Tongue (tissue), 2 donors: Measurements from ENCODE around the gene PKD2. TPM values are rescaled to one million over a fixed set of nuclear protein-coding genes. Genes with fewer than 3 reads are reported as not detected.

Experiments
- DNase-seq: peaks from one replicate; pipeline ENCODE4 v3.0.0-alpha.2; 2015
- total RNA-seq: library from RNA; depleted of rRNA; stranded (reverse); fragments of >200 nt; gene quantifications from one replicate; pipeline ENCODE4 v1.2.3, GENCODE V29; 2014

PKD2 gene
- total RNA-seq, result 51.2 TPM

GRCh38 chr4:88007304-88008121, at the start of gene PKD2:
TSS of gene PKD2 (plus strand) at chr4:88007635. CDS start at chr4:88007734, 99 bp downstream.
- DNase-seq, result peak; percentile 92

- no peak for DNase-seq
Observed at GRCh38 chr4:87961993-87962392, 45.4 kb upstream of the PKD2 start.

- no peak for DNase-seq
Observed at GRCh38 chr4:87962398-87963146, 44.9 kb upstream of the PKD2 start.

DNA sequence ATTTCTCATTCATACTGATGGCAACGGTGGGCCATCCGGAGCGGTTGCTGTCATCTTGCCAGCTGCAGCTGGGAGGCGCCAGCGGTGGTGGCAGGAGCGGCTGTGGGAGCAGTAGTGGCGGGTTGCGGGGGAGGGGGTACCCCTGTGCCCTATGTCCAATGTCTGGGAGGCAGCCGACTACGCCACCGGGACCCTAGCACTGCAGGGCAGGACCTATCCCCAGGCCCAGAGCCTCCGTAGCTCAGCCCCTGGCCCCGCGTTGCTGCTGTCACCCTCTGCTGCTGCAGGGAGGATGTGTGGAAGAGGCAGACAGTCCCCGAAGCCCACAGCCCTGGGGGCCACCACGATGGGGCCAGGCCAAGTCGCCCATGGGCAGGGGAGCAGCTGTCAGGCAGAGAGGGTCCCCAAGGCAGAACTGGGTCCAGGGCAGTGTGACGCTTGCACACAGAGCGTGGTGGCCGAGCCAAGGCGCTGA, 41.9 kb upstream of the PKD2 start:
- DNase-seq, result no peak

- DNase-seq, result no peak
Observed at GRCh38 chr4:87966095-87966496, 41.3 kb upstream of the PKD2 start.

GRCh38 chr4:87967193-87967592, 40.2 kb upstream of the PKD2 start:
- DNase-seq, result no peak

- DNase-seq, result no peak
Observed at GRCh38 chr4:87970121-87970520, 37.3 kb upstream of the PKD2 start.

- no peak for DNase-seq
Observed at GRCh38 chr4:87971866-87972265, 35.6 kb upstream of the PKD2 start.

DNA sequence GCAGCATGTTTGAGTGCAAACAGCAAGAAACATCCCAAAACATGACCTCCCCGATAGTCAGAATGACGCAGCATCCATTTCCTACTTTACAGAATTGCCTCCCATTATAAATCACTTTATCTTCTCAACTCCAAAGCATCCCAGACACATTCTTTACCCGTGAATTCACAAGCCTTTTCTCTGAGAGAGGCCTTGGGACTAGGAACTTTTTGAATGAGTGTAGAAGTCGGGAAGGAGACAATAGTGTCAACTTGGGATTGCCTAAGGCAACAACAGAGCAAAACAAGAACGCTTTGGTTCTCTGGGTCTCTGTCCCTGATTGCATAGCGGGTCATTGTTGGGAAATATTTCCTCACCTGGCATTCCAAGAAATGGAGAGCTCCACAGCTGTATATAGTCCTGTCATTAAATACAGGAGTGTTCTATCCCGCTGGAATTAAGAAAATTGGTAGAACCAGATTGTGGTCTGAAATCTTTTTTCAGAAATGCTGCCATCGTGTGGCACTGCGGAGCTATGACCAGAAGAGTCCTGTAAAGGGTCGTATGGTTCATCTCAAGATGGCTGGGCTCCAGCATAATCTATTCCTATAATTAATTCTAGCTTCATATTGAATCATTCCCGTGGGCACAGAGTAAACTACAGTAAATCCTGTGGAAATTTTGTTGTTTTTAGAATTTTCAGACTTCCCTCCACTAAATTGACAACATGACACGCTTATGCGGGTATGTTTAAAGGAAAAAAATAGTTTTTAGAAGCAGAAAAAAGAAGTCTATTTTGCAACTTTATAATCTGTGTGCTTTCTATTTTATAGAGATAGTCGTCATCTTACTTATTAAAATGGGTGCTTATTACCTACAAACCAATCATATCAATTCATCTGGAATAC, 33.9 kb upstream of the PKD2 start:
- DNase-seq, result peak; percentile 75

DNA sequence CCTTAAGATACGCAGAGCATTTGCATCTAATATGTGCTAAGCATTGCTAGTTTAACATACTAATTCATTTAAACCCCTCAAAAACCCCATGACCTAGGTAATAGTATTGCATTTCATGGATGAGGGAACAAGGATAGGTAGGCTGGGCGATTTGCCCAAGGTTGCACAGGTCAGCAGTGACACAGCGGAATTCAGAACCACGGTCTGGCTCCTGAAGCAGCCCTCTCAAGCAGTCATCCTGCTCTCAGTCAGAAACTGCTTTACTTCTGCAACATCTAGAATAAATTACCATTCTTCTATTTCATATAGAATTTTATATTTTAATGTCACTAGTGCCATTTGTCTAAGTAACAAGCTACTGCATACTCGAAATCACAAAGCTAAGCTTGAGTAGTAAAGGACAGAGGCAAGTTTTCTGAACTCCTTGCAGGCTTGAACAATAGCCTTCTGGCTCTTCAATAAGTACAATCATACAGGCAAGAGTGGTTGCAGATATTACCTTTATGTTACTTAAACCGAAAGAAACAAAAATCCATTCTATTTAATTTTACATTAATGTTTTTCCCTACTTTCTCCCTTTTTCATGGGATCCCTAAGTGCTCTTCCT, 32.5 kb upstream of the PKD2 start:
- DNase-seq, result no peak

DNA sequence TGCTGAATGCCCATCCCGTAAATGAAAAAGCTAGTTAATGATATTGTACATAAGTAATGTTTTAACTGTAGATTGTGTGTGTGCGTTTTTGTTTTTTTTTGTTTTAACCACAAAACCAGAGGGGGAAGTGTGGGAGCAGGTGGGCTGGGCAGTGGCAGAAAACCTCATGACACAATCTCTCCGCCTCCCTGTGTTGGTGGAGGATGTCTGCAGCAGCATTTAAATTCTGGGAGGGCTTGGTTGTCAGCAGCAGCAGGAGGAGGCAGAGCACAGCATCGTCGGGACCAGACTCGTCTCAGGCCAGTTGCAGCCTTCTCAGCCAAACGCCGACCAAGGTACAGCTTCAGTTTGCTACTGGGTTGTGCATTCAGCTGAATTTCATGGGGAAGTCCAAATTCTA, 32.0 kb upstream of the PKD2 start, which contains the start of gene SPP1:
Gene SPP1, plus strand, starts transcription at position 249 of the 400 bp plus-strand sequence. CDS start 1,182 bp downstream, outside the sequence.
- peak; percentile 6 for DNase-seq

- DNase-seq, result no peak
Observed at GRCh38 chr4:87977521-87978278, 29.7 kb upstream of the PKD2 start.

DNA sequence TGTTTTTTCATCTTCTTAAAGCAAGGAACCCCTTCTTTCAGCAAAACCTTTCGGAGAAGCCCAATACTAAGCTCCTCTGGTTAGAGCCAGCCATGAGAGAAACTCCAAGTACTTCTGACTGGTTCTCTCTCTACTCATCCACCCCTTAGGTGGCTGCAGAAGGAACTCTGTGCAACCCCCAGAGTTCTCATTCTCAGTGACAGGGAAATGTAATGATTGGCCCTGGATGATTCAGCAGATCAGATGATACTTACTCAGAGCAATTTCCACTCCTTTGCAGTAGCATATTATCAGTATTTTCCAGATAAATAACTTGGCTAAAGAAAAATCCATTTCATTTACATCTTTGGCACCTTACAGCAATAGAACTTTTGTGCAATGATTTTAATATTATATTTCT, 28.8 kb upstream of the PKD2 start:
- DNase-seq, result no peak

- DNase-seq, result no peak
Observed at GRCh38 chr4:87979810-87980209, 27.6 kb upstream of the PKD2 start.

GRCh38 chr4:87981486-87981885, 25.9 kb upstream of the PKD2 start:
- DNase-seq, result no peak

DNA sequence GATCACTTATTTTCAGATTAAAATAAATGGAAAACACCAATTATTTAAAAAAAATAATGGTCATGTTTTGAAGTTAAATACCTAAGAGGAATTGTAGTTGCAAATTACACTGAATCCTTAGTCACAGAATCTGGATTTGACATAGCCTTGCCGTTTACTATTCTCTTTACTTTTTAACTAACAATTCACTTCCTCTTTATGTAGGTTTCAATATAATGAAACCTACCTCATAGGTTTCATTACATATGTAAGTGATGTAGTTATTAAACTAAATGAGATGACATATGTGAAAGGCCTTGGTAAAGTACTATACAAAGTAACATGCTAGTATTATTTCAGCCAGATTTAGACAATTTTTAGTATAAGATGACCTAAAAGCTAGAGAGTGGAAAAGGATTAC, 25.4 kb upstream of the PKD2 start:
- no peak for DNase-seq

DNA sequence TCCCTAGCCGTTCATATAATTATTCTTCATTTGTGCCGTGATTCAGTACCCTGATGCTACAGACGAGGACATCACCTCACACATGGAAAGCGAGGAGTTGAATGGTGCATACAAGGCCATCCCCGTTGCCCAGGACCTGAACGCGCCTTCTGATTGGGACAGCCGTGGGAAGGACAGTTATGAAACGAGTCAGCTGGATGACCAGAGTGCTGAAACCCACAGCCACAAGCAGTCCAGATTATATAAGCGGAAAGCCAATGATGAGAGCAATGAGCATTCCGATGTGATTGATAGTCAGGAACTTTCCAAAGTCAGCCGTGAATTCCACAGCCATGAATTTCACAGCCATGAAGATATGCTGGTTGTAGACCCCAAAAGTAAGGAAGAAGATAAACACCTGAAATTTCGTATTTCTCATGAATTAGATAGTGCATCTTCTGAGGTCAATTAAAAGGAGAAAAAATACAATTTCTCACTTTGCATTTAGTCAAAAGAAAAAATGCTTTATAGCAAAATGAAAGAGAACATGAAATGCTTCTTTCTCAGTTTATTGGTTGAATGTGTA, 24.9 kb upstream of the PKD2 start:
- DNase-seq, result no peak

DNA sequence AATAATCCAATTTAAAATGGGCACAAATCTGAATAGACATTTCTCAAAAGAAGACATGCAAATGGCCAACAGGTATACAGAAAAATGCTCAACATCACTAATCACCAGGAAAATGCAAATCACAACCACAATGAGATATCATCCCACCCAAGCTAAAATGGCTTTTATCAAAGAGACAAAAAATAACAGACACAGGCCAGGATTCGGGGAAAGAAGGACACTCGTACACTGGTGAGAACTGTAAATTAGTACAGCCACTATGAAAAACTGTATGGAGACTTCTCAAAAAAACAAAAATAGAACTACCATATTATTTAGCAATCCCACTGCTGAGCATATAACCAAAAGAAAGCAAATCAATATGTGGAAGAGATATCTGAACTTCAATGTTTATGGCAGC, 23.4 kb upstream of the PKD2 start:
- DNase-seq, result no peak

GRCh38 chr4:87985097-87985886, 22.1 kb upstream of the PKD2 start:
- peak; percentile 47 for DNase-seq

DNA sequence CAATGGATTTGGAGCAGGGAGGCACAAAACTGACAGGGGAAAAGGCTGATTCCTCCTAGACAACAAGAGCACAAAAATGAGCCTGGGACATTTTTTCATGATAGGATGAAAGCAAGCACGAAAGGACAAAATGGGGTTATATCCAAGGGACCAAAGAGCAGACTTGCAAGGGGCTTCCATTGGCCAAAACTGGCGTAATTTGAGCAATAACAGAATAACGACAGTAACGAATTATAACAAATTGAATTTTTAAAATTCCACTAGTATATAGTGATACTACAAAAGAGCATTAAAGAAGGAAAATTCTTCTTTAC, 21.6 kb upstream of the PKD2 start:
- DNase-seq, result no peak
